ENCODE results near the gene WNT6. TPM values are rescaled to one million over a fixed set of nuclear protein-coding genes. Genes with fewer than 3 reads are reported as not detected.

Gene WNT6
- total RNA-seq, 1 donor from 2014 or later: 0.72 TPM

GRCh38 chr2:218870984-218871344 lies 11.4 kb downstream of the WNT6 start:
- Mint-ChIP-seq H3K27ac (no peak overlapping the region), H3K4me1 (ENCODE audit: low read depth) (peaks cover 3% of the 10 kb centered on the region), H3K27me3 (peaks cover 91% of the 10 kb centered on the region), H3K36me3 (ENCODE audit: insufficient read depth) (no peaks in the 10 kb centered on the region), H3K9me3 (ENCODE audit: low read depth) (no peaks in the 10 kb centered on the region), H3K4me3 (ENCODE audit: low read depth) (no peak overlapping the region)
- TF ChIP-seq CTCF (IDR thresholded peaks at IDR 0.05; ENCODE audit: unreplicated experiment): no peak
- no peak for DNase-seq (ENCODE audit: low spot score, unreplicated experiment)

GRCh38 chr2:218871345-218872302 lies 12.0 kb downstream of the WNT6 start:
- peaks cover 1% of the 10 kb centered on the region for H3K36me3 Mint-ChIP-seq (ENCODE audit: insufficient read depth)
- DNase-seq (ENCODE audit: low spot score, unreplicated experiment): no peak
- H3K4me1 Mint-ChIP-seq (ENCODE audit: low read depth): peaks cover 3% of the 10 kb centered on the region
- peaks cover 90% of the 10 kb centered on the region for H3K27me3 Mint-ChIP-seq
- H3K27ac Mint-ChIP-seq: no peak overlapping the region
- TF ChIP-seq CTCF (IDR thresholded peaks at IDR 0.05; ENCODE audit: unreplicated experiment): no peak
- no peak overlapping the region for H3K4me3 Mint-ChIP-seq (ENCODE audit: low read depth)
- H3K9me3 Mint-ChIP-seq (ENCODE audit: low read depth): peaks cover 3% of the 10 kb centered on the region

GRCh38 chr2:218872645-218873358 lies 13.2 kb downstream of the WNT6 start:
- H3K36me3 Mint-ChIP-seq (ENCODE audit: insufficient read depth): peaks cover 1% of the 10 kb centered on the region
- H3K4me1 Mint-ChIP-seq (ENCODE audit: low read depth): peaks cover 3% of the 10 kb centered on the region
- H3K9me3 Mint-ChIP-seq (ENCODE audit: low read depth): peaks cover 4% of the 10 kb centered on the region
- no peak overlapping the region for H3K4me3 Mint-ChIP-seq (ENCODE audit: low read depth)
- DNase-seq (ENCODE audit: low spot score, unreplicated experiment): no peak
- TF ChIP-seq CTCF (IDR thresholded peaks at IDR 0.05; ENCODE audit: unreplicated experiment): peak; percentile 11
- H3K27ac Mint-ChIP-seq: no peak overlapping the region
- peaks cover 88% of the 10 kb centered on the region for H3K27me3 Mint-ChIP-seq

- peaks cover 3% of the 10 kb centered on the region for H3K4me1 Mint-ChIP-seq (ENCODE audit: low read depth)
- no peak for DNase-seq (ENCODE audit: low spot score, unreplicated experiment)
- no peak overlapping the region for H3K27ac Mint-ChIP-seq
- H3K4me3 Mint-ChIP-seq (ENCODE audit: low read depth): no peak overlapping the region
- H3K9me3 Mint-ChIP-seq (ENCODE audit: low read depth): peaks cover 4% of the 10 kb centered on the region
- H3K36me3 Mint-ChIP-seq (ENCODE audit: insufficient read depth): peaks cover 1% of the 10 kb centered on the region
- H3K27me3 Mint-ChIP-seq: peaks cover 86% of the 10 kb centered on the region
- no peak for TF ChIP-seq CTCF (IDR thresholded peaks at IDR 0.05; ENCODE audit: unreplicated experiment)
These were observed 14.0 kb downstream of the WNT6 start for GRCh38 chr2:218873359-218874194.
